Fibroblast of mammary gland (primary cell): ENCODE results near the gene CHRNB2.
A peak's percentile ranks its signal among the peaks of the same experiment; 100 is the strongest.

ENCODE experiments used
- DNase-seq: peaks from one replicate; pipeline ENCODE4 v3.0.0-alpha.2; 2010; ENCODE audit warnings: low read depth
- H3K4me3 ChIP-seq: 2 replicates; pipeline ENCODE4 v1.5.1; 2011; ENCODE audit warnings: low read depth, mild to moderate bottlenecking, low read length, moderate library complexity; ENCODE audit not compliant: control insufficient read depth
- TF ChIP-seq, protein P1 (sequence below): conservative IDR thresholded peaks from 2 replicates; pipeline ENCODE4 v1.5.1; 2011; ENCODE audit warnings: low read depth, low read length, inconsistent platforms; ENCODE audit not compliant: control insufficient read depth, insufficient read depth

Gene CHRNB2, protein sequence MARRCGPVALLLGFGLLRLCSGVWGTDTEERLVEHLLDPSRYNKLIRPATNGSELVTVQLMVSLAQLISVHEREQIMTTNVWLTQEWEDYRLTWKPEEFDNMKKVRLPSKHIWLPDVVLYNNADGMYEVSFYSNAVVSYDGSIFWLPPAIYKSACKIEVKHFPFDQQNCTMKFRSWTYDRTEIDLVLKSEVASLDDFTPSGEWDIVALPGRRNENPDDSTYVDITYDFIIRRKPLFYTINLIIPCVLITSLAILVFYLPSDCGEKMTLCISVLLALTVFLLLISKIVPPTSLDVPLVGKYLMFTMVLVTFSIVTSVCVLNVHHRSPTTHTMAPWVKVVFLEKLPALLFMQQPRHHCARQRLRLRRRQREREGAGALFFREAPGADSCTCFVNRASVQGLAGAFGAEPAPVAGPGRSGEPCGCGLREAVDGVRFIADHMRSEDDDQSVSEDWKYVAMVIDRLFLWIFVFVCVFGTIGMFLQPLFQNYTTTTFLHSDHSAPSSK

DNA sequence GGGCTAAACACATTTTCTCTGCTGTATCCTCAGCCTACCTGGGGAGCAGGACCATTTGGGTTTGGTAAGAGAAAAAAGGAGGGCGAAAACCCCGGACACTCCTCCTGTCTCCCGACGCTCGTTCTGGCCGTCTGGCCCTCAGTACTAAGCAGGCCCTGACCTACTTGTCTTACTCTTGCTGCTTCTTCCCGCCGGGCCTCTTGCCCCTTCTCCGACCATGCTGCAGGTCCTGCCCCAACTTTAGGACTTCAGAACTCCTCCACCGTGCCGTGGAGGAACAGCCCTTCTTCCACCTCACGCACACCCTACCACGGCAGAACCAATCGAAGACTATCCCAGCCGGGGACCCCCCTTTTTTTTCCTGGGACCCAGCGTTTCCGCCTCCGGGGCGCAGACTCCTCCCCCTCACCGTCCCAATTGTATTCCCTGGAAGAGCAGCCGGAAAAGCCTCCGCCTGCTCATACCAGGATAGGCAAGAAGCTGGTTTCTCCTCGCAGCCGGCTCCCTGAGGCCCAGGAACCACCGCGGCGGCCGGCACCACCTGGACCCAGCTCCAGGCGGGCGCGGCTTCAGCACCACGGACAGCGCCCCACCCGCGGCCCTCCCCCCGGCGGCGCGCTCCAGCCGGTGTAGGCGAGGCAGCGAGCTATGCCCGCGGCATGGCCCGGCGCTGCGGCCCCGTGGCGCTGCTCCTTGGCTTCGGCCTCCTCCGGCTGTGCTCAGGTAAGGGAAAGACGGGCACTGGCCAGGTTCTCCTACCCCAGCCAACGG is at the start of gene CHRNB2:
CHRNB2 (plus strand) TSS at position 393 of the 771 bp plus-strand sequence; CDS start at position 660, 267 bp downstream.
- H3K4me3 ChIP-seq, result peak within 1 kb of the TSS; percentile 9
- peak; percentile 19 for DNase-seq
- TF ChIP-seq, protein P1, sequence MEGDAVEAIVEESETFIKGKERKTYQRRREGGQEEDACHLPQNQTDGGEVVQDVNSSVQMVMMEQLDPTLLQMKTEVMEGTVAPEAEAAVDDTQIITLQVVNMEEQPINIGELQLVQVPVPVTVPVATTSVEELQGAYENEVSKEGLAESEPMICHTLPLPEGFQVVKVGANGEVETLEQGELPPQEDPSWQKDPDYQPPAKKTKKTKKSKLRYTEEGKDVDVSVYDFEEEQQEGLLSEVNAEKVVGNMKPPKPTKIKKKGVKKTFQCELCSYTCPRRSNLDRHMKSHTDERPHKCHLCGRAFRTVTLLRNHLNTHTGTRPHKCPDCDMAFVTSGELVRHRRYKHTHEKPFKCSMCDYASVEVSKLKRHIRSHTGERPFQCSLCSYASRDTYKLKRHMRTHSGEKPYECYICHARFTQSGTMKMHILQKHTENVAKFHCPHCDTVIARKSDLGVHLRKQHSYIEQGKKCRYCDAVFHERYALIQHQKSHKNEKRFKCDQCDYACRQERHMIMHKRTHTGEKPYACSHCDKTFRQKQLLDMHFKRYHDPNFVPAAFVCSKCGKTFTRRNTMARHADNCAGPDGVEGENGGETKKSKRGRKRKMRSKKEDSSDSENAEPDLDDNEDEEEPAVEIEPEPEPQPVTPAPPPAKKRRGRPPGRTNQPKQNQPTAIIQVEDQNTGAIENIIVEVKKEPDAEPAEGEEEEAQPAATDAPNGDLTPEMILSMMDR, result no peak

DNA sequence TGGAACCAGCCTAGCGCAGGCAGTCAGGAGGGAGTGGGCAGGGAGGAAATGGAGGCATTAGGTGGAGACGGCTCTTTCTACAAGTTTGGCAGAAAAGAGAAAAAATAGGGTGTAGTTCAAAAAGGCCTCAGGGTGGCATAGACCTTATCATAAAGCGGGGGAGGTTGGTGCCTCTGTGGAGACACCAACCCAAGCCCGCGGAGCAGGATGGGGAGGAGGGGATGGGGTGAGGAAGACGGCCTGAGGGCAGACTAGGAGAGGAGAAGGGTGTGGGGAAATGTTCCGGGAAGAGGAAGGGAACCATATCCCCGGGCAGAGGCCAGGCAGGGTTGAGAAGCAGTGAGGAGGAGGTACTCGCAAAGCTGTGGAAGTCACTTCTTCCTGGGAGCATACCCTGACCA is 48.0 kb upstream of the CHRNB2 start:
- TF ChIP-seq, protein P1, result no peak
- no peak overlapping the region for H3K4me3 ChIP-seq
- no peak for DNase-seq

DNA sequence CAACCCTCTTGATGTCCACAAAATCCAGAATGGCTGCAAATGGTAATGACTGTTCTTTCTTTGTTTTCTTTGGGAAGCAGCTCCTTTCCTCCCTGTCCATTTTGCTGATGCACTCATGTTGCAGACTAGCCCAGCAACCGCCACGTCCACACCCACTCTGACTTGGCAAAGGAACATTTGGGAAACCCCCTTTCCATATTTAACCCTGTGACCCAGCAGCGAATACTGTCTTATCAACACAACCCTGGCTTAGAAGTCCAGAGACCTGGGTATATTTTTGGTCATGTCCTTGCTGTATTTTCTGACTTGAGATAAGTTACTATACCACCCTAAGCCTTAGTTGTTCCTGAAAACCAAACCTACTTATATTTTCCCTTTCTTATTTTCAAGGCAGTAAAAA is 47.2 kb upstream of the CHRNB2 start:
- no peak overlapping the region for H3K4me3 ChIP-seq
- TF ChIP-seq, protein P1, result no peak
- DNase-seq, result peak; percentile 8

DNA sequence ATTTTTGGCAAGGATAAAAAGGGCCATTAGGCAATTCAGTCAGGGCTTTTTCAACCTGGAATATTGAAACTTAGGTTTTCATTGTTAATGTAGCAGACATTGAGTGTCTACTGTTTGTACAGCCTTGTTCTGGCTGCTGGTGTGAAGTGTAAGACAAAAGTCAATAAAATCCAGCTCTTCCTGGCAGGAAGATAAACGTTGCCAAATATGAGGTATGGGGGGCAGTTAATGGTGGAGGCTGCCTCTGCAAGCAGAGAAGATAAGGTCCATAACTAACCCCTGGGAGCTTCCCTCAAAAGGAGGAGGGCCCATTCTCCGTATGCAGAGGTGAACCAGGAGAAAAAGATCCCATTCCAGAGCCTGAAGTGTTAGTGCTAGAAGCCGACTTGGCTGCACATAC is 45.9 kb upstream of the CHRNB2 start:
- H3K4me3 ChIP-seq, result no peak overlapping the region
- TF ChIP-seq, protein P1, result no peak
- no peak for DNase-seq

DNA sequence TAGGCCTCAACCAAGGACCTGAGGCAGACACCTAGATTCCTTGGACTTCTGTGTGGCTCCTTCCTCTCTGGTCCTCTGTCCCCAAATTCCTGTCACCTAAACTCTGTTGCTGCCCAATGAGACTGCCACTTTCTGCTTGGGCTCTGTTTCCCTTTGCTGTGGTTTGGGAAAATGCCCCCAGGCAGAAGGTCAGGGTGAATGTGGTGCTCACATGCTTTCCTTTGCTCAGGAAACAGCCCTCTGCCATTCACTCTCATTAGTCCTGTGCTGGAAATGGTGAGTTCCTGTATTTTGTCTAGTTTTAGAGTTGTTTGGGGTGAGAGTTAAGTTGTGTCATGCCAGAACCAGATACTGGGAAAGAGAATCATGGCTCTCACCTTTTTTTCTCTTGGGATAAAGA is 42.7 kb upstream of the CHRNB2 start:
- no peak for DNase-seq
- no peak overlapping the region for H3K4me3 ChIP-seq
- TF ChIP-seq, protein P1, result no peak

DNA sequence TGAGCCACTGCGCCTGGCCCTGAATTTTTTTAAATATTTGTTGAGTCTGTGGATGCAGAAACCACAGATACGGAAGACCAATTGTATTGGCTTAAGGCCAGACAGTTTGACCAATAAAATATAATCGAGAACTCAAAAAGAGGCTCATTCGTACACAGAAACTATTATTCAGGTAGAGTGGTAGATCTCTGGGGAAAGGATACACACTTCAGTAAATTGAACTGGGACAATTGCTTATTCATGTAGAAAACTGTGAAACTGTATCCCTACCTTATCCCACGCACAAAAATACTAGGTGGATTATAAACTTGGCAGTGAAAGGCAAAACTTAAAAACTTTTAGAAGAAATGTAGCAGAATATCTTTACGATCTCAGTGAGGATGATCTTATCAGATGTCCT is 40.4 kb upstream of the CHRNB2 start:
- no peak overlapping the region for H3K4me3 ChIP-seq
- TF ChIP-seq, protein P1, result no peak
- DNase-seq, result no peak
